ENCODE data around the gene SYCE1.
"Not testable (repeated sequence)": the region's sequence is repeated elsewhere in the genome, so short reads cannot be mapped to it uniquely, and the experiment has no call there.

Gene SYCE1

DNA sequence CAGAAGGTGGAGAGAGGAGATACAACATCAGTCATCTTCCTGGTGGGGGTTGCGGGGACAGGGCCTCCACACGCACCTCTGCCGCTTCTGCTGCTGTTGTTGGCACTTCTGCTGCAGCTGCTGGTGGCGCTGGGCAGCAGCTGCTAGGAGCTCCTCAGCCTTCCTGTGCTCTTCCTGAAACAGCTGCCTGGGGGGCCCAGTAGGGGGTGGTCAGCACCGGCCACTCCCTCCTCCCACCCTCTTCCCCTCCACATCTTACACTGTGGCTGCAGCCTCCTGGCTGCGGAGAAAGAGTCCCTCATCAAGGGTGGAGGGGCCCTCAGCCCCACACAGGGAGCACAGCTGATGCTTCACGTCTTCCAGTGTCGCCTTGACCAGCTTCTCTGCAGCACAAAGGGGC, 9.9 kb downstream of the SYCE1 start:
- DNase-seq: no peak

DNA sequence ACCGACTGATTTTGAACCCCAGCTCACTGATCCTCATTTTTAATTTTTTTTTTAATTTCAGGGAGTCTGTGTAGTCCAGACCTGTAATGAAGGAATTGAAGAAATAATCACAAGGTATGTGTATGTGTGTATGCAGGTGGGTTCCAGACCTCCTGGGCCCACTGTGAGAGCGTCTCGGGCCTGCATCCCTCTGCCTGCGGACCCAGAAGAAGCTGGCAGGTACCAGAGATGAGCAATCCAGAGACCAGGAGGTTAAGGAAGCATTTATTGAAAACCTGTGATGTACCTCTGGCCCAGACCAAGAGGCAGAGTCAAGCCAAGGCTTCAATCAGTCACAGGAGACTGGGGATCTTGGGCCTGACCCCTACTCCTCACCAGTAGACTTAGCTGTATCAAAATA, 10.8 kb downstream of the SYCE1 start:
- no peak for DNase-seq

DNA sequence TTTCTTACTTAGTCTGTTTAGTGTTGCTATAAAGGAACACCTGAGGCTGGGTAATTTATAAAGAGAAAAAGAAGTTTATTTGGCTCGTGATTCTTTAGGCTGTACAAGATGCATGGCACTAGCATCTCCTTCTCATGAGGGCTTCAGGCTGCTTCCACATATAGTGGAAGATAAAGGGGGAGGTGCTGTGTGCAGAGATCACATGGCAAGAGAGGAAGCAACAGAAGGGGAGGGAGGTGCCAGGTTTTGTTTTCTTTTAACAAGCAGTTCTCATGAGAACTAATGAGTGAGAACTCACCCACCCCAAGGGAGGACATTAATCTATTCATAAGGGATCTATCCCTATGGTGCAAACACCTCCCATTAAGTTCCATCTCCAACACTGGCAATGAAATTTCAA, 20.9 kb downstream of the SYCE1 start:
- DNase-seq: no peak

DNA sequence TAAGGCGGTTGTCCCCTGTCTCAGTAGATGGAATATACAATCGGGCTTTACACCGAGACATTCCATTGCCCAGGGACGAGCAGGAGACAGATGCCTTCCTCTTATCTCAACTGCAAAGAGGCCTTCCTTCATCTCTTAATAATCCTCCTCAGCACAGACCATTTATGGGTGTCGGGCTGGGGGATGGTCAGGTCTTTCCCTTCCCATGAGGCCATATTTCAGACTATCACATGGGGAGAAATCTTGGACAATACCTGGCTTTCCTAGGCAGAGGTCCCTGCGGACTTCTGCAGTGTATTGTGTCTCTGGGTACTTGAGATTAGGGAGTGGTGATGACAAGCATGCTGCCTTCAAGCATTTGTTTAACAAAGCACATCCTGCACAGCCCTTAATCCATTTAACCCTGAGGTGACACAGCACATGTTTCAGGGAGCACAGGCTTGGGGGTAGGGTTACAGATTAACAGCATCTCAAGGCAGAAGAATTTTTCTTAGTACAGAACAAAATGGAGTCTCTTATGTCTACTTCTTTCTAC, 23.9 kb downstream of the SYCE1 start:
- not testable (repeated sequence) for DNase-seq

DNA sequence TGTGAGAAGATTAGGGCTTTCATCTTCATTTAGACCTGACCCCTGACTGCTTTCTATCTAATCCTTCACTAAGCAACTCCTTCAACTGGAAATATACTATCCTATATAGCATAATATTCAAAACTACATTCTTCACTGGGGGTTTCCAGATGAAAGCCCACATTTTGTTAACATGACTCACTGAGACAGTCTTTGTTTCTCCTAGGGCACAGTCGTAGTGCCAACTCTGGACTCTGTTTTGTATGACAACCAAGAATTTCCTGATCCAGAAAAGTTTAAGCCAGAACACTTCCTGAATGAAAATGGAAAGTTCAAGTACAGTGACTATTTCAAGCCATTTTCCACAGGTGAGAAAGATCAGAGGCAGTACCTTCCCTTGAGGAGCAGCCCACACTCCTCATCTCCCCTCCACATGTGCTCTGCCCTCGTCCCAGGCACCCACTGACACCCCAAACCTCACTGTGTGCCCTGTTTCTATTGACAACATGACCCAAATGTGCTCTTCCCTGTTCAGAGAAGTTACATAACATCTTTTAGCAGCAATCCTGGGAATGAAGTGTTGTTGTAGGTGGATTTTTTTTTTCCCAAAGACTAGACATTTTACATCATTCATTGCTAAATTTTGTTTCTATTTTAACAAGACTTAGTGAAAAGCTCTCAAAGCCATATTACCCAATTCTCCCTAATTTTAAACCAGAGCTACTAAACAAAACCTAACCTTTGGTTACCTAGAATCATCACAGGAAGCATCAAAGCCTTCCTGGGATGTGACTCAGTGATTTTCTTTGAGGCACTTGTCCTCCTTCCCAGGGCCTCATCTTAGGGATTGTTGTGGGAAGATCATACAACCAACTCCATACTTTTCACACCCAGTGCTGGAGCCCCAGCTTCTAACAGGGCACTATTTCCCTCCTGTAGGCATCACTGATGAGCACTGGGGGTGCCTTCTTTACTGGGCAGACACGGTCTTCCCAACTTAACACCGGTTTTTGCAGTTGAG, 27.5 kb downstream of the SYCE1 start:
- DNase-seq: no peak

DNA sequence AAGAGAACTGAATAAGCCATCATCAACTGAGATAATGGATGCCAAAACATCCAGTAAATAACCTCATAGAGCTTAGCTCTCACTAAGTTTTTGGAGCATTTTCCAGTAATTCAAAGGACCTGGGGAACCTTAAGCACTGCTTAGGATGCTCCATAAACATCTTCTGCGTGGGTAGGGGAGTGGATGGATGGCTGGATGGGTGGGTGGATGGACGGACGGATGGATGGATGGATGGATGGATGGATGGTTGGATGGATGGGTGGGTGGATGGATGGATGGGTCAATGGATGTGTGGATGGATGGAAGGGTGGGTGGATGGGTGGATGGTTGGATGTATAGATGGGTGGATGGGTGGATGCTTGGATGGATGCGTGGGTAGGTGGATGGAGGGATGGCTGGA, 29.2 kb downstream of the SYCE1 start:
- DNase-seq: no peak

DNA sequence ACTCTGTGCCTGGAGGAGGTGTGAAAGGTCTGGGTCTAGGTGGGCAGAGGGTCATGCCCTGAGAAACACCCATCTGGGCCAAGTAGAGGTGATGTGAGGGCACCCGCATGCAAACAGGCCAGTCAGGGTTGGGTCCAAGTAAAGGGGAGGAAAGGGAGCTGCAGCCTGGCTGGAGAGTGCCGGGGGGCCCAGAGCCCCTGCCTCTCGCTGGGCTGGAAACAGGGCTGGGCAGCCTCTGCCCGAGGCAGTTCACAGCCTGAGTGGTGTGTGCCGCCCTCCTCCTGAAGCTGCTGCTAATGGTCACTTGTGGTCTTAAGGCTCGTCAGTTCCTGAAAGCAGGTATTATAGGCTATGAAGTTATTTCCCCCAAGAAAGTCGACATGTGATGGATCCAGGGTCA, 31.0 kb downstream of the SYCE1 start:
- DNase-seq: no peak

DNA sequence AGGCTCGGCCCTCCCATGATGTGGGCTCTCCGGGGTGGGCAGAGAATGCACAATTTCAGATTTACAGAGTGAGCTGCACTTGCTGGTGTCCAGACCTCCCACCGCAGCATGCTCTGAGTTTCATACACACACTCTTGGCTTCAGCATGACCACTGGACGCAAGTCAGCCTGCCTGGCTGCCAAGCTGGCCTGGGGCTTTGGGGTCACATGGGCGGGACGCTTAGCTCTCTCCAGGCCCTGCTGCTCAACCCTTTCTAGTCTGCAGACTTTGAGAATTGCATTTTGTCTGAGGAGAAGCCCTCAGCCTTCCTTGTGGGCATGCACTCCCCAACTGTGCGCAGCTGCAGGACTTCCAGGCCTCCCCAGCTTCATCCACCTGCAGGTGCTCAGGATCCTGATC, 32.5 kb downstream of the SYCE1 start:
- DNase-seq: no peak

DNA sequence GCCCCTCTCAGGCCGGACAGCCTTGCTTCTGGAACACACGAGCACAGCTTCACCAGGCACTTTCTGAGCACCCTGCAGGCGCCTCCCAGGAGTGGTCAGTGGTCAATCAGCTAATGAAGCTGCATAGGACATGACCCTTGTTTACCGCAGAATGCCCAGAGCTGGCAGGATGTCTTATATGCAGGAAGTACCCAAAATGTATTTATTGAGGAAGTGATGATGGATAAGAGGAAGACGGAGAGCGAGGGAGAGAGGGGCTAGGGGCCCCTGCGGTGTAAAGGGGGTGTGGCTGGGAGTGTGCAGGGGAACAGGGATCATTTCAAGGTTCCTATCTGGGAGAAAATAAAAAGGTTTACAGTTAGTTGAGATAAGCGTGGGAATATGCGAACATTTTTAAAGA, 34.9 kb downstream of the SYCE1 start:
- DNase-seq: no peak

DNA sequence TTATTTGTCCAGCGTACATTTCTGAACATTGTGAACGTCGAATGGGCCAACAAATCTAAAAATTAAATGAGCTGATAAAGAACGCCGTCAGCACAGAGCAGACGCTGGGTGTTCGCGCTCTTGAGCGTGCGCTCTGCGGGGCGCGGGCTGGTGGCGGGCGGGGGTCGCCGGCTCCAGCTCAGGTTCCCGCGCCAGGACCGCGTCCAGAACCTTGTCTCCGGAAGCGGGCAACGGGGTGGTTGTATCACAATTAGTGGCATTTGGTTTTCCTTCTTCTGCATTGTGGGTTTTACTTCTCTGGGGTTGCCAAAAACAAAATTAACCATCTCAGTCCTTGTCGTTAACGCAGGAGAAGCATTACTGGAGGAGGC, 35.8 kb downstream of the SYCE1 start:
- no peak for DNase-seq

DNA sequence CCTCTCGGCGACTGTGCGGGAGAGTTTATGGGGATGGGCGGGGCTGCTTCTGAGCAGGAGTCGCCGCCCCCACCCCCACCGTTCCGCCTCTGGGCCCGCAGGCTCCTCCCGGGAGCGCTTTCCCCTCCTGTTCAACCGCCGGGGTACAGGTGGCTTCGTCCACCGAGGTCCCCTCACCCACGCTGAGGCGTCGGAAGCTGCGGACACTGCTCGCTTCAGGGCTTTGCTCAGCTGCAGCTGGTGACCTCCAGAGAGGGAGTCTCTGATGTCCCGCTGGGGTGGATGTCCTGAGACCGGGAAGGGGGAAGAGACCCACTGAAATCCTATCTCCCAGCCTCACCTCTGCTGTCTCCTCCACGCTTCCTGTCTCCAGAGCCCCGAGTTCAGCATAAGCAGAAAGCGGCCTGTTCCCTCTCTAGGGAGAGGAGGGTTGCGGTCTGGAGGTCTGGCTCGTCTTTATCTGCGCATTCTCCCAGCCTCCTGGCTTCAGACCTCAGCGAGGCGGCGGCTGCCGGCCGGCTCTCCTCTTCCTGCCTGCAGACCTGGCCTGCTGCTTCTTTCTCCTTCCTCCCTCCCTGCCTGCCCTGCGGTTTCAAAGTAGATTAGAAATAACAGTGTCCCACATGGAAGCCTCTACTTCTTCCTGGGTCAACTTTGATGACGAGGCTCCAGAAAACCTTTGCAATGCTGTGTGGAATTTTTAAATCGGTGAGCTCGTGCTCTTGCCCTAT, 36.4 kb downstream of the SYCE1 start:
- DNase-seq: no peak

DNA sequence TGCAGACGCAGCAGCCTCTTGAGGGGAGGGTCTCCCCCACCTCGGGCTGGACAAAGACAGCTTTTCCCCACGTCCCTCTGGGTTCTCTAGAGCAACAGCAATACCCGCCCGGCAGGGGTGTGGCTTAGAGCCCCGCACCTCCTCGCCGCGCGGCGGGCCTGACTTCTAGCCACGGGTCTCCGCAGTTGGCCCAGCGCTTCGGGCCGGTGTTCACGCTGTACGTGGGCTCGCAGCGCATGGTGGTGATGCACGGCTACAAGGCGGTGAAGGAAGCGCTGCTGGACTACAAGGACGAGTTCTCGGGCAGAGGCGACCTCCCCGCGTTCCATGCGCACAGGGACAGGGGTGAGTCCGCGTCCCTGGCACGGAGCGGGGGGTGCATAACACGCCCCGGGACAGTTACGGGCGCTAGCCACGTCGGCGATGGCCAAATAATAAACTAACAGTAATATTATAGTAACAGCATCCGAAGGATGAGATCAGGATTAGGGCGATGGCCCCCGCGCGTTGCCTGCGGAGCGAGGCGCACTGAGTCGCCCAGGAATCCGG, 37.0 kb downstream of the SYCE1 start:
- no peak for DNase-seq

DNA sequence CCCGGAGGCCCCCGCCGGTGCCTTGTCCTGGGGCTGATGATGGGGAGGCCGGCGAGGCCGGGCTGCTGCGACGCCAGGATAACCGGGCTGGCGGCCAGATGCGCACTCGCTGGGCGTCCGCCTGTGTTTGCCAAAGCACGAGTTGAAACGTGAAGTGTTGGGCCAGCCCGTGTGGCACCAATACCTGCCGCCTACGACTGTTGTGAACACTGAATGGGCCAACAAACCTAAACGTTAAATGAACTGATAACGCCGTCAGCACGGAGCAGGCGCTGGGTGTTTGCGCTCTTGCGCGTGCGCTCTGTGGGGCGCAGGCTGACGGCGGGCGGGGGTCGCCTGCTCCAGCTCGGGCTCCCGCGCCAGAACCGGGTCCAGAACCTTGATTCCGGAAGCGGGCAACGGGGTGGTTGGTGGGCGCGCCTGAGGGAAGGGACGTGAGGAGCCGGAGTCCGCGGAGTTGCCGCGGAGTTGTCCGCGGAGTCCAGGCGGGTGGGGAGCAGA, 37.6 kb downstream of the SYCE1 start:
- DNase-seq: no peak

DNA sequence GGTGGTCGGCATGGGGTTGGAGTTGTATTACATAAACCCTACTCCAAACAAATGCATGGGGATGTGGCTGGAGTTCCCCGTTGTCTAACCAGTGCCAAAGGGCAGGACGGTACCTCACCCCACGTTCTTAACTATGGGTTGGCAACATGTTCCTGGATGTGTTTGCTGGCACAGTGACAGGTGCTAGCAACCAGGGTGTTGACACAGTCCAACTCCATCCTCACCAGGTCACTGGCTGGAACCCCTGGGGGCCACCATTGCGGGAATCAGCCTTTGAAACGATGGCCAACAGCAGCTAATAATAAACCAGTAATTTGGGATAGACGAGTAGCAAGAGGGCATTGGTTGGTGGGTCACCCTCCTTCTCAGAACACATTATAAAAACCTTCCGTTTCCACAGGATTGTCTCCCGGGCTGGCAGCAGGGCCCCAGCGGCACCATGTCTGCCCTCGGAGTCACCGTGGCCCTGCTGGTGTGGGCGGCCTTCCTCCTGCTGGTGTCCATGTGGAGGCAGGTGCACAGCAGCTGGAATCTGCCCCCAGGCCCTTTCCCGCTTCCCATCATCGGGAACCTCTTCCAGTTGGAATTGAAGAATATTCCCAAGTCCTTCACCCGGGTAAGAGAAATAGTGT, 38.3 kb downstream of the SYCE1 start, which contains the start of gene CYP2E1:
Gene CYP2E1, plus strand, starts transcription at position 407 of the 632 bp plus-strand sequence. Its CDS starts 33 bp downstream, at position 440.
- DNase-seq: no peak

DNA sequence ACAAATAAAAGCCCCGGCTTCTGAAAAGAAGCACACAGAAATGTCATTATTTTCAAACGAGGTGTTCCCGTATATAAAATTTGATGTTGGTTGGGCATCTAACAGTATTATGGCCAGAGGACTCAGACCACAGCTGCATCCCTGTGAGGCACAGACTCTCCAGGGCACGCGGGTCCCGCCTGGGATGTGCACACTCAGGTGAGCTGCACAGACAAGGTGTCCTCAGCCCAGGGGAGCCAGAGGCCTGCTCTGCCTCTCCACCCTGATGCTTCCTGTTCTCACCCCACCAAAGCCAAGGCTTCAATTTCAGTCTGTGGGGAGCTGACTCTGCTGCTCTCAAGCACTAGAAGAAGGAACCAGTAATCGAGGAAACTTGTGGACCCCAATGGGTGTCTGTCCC, 39.9 kb downstream of the SYCE1 start:
- DNase-seq: no peak

DNA sequence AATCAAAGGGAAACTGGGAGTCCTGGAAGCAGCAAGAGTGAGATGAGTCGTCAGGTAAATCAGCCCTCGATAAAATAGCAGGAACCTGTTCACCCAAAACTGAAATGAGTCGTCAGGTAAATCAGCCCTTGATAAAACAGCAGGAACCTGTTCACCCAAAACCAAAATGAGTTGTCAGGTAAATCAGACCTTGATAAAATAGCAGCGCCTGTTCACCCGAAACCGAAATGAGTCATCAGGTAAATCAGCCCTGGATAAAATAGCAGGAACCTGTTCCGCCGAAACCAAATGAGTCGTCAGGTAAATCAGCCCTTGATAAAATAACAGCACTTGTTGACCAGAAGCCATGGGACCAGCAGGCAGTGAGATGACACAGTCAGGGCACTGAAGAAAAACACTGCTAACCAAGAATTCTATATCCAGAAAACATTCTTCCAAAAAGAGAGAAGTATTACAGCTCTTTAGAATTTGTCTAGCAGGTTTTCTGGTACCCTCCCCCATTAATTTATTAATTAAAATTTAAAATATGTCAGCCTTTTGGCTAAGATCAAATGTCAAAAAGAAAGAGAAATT, 41.7 kb downstream of the SYCE1 start:
- DNase-seq: no peak

DNA sequence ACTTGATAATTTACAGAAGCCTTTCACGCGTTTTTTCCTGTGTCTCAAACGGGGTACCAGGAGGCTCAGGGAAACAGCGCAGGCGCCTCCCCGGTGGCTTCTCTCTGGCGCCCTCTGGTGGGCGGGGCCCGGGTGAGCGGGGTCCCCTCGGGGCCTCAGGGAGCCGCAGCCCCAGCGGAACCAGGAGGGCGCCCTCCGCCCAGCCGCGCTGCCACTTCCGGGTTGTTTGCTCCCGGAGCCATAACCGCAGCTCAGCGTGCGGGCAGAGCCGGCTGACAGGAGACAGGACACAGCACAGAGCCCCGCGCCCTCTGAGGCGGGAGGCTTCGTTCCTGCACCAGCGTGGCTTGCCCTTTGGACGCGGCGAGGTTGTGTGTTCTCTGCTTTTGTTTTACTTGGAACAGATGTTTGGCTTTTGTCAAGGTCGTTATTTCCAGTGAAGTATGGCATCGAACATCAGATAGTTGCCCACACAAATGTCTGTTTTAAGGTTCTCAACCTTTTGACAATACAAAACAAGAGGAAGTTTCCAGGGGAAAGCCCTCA, 45.1 kb downstream of the SYCE1 start:
- DNase-seq: no peak

DNA sequence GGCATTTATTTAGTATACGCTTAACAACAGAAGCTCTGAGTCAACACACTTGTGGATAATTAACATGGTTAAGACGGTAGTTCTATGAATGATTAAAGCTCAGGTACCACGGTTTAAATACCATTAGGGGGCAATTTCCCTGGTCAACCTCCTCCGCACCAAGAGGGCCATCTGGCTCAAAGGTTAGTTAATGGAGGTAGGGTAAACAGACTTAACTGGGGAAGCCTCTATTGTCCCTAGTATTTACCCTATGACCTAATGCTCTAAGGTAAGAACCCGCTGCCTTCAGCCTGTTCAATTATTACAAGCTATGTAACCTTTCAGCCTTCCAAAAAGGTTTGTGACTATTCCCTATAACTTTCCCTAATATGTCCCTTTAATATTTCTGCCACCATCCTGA, 46.9 kb downstream of the SYCE1 start:
- not testable (repeated sequence) for DNase-seq

DNA sequence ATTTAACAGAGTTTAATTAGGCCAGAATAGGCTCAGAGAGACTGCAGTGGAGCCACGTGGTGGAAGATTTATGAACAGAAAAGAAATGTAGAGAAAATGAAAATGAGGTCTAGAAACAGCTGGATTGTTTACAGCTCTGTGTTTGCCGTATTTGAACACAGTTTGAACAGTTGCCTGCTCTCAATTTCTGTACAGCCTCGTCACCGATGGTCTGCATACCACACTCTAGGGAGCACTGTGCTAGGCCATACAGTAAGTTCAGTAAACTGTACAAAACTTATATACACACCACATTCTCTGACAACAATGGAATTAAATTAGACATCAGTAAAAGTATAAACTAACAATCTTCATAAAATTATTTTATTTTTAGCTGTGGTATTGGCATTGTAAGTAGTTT, 49.3 kb downstream of the SYCE1 start:
- no peak for DNase-seq

DNA sequence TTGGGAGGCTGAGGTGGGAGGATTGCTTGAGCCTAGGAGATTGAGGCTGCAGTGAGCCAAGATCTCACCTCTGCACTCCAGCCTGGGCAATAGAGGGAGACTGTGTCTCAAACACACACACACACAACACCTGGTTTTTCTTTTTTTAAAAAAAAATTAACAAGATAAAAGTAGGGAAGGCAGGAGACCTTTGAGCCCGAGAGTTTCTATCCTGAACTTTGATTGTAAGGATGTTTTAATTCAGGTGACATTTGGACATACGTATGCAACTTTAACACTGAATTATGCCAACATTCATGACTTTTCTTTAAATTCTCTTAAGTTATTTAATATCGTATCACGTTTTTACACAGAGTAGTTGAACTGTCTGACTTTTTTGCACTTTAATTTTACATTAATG, 49.9 kb downstream of the SYCE1 start:
- no peak for DNase-seq

DNA sequence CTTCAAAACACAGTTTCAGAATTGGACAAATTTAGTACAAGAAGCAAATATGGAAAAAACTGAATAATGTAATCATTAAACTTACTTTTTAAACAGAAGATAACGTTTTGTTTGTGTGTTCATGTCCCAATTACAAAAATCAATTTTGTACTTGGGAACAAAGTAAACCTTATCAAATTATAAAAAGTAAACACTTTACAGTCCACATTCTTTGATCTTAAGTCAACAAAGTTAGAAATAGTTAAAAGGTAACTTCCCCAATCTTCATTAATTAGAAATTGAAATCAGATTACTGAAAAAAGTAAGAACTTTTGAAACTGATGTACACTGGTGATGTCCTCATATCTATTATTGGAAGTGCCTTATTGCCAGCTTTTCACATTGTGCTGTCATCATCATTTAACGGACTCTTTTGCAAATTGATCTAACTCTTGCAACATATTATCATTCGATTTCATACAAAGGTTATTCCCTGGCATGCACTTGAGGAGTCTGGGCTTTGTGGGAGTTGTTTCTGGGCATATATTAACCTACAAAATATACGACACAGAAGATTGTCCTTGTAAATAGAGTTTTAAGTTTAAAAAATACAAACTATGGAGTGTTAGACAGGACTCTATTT, 53.4 kb downstream of the SYCE1 start:
- DNase-seq: no peak

DNA sequence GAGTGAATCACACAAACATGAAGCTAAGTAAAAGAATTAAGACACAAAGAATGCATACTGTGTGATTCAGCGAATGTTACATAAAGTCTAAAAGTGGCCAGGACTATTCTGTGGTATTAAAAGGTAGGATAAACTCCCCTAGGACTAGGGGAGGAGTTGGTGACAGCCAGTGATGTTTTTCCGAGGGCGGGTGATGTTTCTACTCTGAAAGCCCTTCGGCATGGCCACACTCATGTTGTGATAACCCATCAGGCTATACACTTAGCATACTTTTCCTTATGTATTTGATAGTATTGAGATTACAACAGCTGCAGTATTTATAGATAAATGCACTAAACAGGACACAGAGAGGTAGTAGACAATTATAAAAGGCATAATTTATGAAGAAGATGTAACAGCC, 54.0 kb downstream of the SYCE1 start:
- no peak for DNase-seq

Data from NCI-H748 treated with DMSO at 0.1 percent for 48 hours (cell line).